NCI-H1436 (cell line): ENCODE data around the gene STRADB.
"Not testable (repeated sequence)": the region's sequence is repeated elsewhere in the genome, so short reads cannot be mapped to it uniquely, and the experiment has no call there.

Source experiments
- DNase-seq: peaks from one replicate; lab custom pipeline; 2025; lab: John Stamatoyannopoulos, UW

Gene STRADB

DNA sequence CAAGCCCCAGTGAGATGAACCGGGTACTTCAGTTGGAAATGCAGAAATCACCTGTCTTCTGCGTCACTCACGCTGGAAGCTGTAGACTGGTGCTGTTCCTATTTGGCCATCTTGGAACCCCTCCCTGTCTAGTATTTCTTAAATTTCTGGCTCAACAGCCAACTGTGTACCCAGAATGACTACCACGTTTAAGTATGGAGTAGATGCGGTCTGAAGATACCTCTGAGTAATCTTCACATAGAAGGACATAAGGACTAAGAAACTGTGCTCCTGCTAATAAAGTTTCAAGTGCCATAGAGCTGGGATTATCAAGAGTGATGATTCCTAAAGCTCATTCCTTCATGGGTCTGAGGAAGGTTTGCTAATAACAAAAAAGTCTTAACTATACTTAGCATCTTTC, 20.7 kb upstream of the STRADB start:
- no peak for DNase-seq

DNA sequence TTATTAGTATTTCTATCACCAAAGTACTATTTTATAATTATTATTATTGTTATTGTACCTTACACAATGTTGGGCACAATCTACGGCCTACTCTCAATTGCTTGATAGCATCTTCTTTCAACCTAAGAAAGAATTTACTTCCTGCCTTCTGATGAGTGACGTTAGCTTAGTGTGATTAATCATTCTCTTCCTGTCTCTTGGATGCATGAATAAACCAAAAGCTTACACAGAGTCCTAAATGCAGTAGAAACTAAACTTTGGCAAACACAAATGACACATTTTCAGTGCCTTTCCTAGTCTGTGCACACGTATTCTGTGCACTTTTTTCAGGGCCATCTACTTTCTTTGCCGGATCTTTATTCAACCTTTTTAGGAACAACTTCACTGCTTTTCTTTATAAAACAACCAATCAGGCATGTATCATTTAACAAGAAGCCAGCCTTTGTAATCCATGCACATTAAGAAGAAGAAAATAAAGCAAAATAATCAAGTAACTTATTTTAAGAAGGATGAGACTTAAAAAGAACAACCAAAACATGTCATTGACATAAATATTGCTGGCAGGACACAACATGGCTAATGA, 19.4 kb upstream of the STRADB start:
- no peak for DNase-seq

DNA sequence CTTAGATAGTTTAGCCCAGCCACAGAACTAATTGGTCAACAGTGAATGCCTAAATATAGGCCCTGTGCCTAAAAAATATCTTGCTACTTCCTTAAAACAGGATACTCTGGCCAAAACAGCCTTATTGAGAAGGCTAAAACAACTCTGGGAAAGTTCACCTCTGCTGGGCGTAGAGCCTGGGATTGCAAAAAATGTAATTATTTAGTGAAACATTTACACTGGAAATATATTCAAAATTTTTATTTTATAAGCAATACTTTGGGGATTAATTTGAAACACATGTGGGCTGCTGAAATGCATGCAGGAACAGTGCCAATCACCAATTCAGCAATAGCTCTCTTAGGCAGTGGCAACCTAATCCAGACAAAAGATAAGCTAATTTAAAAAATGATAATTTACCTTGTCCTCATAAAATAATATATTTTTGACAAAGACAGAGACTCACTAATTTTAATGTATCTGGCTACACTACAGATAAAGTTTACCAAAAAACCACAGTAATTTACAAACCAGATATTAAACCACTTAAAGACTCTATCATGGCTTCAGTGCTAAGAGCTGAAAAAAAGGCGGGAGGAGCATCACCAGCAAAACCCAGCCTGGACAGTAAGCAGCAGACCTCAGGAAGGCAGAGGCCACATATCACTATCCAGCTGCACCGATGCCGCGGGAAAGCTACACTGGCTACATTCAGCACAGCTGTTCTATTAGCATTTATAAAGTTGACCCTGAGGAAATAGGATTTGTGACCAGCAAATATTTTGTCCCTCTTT, 18.7 kb upstream of the STRADB start:
- no peak for DNase-seq

DNA sequence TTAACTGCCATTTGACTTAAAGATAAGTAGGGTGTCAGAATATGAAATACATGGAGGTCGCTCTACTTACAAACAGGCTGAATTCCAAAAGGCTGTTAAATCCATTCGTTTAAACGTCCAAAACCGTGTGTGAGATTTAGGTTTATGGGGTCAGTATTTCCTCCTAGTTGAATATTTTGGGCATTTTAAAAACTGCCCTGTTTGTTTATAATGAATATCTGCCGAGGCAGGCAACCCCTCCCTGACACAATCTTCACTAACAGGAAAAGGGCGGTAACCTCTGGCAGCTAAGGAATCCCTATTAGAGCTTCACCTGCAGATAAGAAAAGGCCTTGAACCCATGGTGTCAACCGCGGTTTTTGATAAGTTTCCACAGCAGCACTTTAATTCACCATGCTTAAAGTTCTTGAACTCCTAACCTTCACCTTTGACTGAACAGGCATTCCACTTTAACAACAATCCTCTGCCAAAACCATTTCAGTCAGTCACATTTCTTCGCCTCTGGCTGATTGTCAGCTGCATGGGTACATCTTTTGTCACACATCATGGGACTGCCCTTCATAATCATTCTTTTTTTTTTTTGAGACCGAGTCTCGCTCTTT, 18.0 kb upstream of the STRADB start:
- no peak for DNase-seq

DNA sequence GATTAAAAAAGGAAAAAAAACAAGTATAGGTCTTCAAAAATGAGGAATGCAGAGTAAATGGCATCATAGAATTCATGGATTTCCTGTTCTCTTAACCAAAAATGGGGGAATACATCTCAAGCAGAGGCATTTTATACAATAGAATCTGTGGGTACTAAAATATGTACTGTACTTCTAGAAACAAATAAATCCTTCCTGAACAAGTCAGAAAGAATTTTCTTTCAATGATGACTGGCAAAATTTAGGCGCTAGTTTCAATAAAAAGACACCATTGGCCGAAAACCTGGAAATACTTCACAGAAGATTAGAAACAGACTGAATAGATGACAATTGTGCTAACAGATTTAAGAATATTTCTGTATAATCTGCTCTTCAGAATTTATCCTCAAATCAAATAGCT, 15.4 kb upstream of the STRADB start:
- DNase-seq: no peak

DNA sequence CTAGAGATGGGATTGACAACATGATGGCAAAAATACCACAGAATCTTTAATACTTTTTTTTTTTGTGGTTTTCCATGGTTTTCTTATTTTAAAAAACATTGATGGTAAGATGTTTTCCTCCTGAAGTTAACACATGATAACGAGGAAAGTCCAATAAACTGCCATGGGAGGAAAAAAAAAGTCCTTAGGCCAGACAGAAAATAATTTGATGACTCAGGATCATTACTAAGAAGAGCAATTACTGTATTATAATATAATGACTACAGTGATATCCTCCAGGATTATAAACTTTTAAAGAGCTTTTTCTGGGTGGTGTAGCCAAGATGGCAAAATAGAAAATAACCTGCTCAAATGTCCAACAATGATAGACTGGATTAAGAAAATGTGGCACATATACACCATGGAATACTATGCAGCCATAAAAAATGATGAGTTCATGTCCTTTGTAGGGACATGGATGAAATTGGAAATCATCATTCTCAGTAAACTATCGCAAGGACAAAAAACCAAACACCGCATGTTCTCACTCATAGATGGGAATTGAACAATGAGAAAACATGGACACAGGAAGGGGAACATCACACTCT, 12.1 kb upstream of the STRADB start:
- DNase-seq: not testable (repeated sequence)

DNA sequence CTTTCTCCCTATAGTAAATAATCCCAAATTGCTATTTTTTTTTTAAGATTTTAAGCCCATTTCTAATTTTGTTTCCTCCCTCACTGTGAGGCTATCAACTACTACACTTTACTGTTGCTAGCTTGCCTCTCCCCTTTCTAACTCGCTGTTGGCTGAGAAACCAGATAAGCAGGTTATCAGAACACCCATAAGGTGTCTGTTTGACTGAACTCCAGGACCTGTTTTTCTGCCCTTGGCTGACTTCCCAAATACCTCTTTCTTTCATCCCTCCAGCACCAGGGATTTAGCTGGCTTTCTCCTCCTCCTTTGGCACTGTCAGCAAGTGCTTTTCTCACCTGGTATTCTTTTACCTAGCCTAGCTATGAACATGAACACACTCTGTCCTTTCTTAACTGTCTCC, 11.4 kb upstream of the STRADB start:
- DNase-seq: no peak

DNA sequence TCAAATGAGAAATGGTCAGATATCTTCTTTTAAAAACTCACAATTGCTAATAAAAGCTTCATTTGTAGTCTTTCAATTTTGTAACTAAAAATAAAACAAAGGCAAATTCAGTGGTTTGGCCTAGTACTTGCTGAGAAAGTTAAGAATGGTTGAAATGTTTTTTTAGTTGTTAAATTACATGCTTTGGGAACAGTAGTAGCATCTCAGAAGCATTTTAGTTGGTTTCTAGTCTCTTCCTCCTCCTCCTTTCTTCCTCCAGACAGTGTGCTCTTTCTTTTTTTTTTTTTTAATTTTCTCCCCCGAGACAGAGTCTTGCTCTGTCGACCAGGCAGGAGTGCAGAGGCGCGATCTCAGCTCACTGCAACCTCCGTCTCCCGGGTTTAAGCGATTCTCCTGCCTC, 10.1 kb upstream of the STRADB start:
- DNase-seq: no peak

DNA sequence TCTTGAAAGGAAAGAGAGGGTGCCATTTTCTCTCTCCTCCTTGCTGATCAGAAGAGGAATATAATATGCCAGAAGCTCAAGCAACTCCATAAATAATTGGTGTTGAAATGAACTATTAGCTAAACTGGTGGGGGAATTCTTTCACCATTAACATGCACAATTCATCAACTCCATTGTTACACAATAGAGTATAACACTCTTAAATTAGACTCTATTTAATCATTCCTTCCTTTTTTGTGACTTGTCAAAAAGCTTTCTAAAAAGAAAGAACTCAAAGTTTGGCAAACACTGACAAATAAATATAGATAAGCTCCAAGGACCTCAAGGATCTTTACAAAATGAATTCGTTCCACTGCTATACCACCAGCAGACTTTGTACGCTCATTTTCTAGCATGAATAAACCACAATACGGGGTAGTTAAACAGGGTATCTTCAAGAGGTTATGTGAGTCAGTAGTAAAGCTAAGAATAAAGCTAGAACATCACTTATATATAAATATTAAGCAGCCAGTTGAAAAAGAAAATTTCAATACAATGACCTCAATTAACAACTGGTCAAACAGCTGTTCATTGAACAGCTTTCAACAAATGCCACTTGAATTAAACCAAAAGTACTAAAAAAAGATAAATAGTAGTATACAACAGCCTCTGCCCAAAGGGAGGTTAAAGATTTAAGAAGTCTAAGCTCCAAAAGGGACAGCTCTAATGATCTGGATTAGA, 6.6 kb upstream of the STRADB start:
- DNase-seq: no peak

DNA sequence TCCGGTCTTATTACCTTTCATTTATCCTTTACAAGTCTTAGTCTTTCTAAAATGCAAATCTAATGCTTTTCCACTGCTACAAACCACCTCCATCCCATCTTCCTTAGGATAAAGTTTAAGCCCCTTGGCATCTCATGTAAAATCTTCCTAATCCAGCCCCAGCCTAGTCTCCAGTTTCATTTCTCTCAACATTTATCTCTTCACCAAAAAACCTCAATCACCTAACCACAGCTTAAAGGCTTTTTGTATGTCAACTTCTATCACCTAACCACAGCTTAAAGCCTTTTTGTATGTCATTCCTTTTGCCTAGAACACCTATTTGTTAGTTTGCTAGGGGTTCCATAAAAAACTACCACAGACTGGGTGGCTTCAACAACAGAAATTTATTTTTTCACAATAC, 4.5 kb upstream of the STRADB start:
- no peak for DNase-seq

DNA sequence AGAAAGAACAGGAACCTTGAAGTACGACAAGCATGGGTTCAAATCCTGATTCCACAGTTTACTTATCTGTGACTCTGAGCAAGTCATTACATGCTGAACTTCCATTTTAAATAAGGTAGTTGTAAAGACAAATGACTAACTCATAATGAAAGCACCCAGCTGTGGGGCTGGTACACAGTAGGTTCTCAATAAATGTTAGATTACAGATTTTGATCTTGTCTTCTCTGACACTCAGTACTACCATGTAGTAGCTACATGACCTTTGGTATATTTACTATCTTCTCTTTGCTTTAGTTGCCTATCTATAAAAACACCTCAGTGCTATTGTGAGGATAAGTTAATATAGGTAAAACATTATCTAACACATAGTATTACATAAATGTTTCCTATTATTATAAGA, 3.5 kb upstream of the STRADB start:
- no peak for DNase-seq

DNA sequence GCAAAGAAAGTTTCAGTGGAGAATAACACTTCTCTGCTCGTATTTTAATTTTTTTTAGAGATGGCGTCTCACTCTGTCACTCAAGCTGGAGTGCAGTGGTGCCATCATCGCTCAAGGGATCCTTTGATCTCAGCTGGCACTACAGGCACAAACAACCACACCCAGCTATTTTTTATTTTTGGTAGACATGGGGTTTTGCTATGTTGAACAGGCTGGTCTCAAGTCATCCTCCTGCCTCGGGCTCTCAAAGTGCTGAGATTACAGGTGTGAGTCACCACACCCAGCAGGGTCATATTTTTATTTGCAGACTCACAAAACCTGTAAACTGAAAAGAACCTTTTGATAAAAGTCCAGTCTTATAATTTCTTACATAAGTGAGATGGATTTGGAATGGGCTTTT, 2.8 kb upstream of the STRADB start:
- no peak for DNase-seq

DNA sequence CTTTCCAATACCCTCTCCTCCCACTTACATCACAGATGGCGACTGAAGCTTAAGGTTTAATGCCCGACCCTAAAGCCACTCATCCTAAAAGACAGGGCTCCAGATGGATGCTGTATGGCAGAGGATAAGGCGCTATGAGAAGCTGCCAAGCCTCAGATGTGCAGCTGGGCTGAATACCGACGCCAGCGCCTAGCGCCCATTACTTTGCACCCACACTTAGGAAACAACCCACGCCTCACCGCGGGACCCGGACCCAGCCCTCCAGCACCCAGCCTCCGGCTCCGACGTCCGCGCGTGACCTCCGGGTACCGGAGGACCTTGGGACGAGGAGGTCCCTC, 617 bp upstream of the STRADB start:
- DNase-seq: no peak

DNA sequence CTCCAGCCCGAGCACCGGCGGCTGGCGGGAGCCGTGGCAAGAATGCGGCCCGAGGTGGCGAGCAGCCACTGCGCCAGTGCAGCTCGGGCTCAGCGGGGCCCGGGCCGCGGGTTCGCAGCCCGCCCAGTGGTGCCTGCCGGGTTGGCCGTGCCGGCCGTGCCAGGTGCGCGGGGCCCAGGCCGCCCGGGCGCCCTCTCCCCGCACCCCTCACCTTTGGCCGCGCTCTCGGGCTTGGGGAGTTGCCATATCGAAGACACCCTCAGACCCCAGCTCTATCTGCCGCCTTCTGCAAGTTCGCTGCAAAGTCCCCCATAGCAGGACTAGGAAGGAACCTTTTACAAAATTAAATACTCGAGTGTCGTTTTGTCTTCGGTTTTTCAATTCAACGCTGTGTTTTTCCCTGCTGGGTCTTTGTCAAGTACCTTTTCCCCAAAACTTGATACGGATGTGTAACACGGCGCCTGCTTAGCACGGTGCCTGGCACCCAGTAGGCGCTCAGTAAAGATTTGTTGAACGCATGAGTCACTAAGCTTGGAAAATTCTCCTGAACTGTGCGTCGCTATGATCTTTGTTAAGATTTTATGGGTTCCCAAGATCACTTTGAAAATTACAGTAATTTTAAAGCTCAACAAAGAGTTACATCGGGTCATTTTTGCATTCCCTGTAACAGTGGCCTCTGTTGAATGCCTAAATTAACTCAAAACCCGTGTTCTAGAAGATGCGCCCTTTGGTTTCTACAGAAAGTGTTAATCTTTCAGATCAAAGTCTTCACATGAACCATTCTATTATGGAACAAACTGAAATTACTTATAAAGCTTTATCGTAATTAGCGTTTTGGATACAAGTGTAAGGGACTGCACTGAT, 750 bp downstream of the STRADB start:
- no peak for DNase-seq

DNA sequence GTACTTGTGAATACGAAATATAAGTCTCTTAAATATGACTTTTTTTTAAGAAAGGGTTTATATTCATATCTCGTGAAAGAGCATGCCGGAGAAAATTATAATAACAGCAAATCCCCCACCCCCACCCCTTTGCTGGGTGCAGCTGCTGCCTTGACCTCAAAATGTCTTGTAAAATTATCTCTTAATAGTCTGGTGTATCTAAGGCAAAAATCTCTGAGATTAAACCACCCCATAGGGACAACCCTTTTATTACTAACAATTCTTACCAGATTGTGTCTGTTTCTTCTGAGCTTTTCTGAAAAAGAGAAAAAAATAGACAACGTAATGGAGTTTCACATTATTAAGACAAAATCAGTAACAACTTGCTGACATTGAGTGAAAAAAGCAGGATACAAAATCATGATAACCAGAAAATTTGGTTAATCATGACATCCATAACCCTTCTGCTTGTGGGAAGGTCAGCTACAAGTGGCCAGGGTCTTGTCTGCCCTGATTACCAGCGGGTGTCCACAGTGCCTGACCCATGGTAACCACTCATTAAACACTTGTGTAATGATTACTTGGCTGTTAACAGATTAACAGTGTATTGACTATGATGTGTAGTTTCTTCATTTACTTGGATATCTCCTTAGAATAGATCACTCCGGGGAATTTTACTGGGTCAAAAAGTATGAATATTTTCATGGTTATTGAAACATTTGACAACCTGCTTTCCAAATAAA, 1.5 kb downstream of the STRADB start:
- no peak for DNase-seq

DNA sequence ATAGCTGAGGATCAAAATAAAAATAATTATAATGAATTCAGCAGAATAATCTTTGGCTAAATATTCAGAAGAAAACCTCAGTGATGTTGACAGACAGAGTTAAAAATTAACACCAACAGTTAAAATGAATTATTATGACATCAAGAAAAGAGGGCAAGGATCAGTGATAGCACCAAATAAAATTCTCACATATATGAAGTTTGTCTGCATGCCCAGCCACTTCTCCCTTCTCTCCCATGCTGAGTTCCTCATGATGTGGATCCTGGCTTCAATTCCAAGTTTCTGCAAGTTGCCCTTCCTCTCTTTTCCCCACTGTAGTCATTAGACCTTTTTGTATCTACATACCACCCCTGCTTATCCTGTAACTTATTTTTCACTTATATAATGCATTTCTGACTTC, 6.8 kb downstream of the STRADB start:
- DNase-seq: no peak

DNA sequence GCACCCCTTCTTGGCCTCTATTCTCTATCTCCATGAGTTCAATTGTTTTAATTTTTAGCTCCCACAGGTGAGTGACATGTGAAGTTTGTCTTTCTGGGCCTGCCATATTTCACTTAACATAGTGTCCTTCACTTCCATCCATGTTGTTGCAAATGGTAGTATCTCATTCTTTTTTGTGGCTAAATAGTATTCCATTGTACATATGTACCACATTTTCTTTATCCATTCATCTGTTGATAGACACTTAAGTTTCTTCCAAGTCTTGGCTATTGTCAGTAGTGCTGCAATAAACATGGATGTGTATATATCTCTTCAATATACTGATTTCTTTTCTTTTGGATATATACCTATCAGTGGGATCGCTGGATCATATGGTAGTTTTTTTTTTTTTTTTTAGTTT, 9.0 kb downstream of the STRADB start:
- no peak for DNase-seq

DNA sequence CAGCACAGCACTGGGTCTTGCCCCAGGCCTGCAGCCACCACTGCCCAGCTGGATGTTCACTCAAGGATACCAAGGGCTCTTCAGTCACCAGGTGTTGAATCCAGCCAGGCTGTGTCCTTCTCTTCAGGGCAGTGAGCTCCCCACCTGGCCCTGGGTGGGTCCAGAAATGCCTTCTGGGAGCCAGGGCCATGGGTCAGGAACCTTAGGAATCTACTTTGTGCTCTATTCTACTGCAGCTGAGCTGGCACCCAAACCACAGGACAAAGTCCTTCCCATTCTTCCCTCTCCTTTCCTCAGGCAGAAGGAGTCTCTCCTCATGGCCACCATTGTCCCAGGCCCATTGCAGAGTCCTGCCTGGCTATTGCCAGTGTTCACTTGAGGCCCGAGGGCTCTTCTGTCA, 13.0 kb downstream of the STRADB start:
- no peak for DNase-seq

DNA sequence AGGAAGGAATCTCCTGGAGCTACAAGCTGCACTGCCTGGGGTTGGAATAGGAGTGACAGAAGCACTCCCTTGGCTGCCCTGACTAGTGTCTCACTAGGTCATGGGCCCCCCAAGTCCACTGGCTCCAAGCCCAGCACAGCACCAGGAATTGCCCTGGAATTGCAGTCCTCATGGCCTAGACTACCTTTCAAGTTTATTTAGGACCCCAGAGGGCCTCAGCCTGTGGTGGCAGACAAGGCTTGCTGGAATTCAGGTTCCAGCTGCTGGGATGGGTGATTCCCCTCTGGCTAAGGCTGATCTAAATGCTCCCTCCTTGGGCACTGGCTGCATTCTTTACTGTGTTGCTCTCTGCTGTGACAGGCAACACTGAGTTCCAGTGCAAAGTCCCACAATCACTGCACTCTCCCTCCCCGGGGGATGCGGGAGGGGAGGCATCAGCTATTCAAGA, 14.0 kb downstream of the STRADB start:
- DNase-seq: no peak

DNA sequence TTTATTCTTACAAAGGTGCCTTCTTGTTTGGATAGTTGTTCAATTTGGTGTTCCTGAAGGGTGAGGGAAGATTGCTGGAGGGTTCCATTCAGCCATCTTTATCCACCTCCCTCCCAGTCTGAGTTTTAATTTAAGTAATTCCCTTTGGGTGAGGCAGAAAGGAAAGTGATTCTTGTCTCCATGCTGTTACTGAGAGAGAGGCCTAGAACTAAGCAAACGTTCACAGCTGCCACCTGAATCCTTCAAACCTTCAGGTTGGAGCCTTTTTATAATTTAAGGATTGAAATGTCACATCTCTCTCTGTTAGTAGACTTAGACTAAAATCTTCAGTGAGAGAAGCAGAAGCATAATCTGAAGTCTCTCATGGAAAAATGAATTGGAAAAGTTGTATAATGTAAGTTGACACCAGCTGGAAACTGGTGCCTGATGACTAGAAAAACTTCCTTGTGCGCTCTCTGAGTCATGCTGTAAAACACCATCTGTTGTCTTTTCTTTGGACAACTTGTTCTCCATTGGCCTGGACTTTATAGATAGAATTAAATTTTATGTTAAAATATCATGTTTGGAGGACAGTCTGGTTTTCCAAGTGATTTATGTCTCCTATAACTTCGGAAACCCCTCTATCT, 14.6 kb downstream of the STRADB start:
- no peak for DNase-seq

DNA sequence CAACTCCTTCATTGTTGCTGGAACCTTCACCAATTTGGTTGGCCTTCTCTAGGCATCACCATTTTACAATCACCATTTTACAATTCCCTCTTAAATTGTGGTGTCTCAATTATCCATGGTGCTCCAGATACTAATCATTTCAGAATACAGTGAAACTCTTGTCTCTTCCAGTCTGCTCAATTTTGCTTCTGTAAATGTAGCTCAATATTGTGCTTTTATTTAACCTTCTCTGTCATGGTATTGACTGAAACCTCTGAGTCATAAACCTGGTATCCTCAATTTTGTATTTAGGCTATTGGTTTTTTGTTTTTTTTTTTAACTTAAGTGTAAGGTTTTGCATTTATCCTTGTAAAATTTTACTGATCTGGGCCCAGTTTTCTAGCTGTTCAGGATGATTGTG, 16.1 kb downstream of the STRADB start:
- DNase-seq: no peak
